H9 (cell line): ENCODE data around the gene PCGF2. TPM values are rescaled to one million over a fixed set of nuclear protein-coding genes. Genes with fewer than 3 reads are reported as not detected.
A peak's percentile ranks its signal among the peaks of the same experiment; 100 is the strongest.

ENCODE experiments used
- DNase-seq: peaks from one replicate; pipeline ENCODE4 v3.0.0-alpha.2; 2017
- H2AFZ ChIP-seq: one replicate; pipeline ENCODE4 v1.6.1; 2013; ENCODE audit warnings: mild to moderate bottlenecking, low read length, control low read depth, moderate library complexity
- H2AK5ac ChIP-seq: 2 replicates; pipeline ENCODE4 v1.6.1; 2013; ENCODE audit warnings: low read length, control low read depth, mixed read lengths; ENCODE audit not compliant: insufficient read length
- H2BK120ac ChIP-seq: one replicate; pipeline ENCODE4 v1.6.1; 2013; ENCODE audit warnings: low read depth, mild to moderate bottlenecking, low read length, control low read depth, inconsistent platforms; ENCODE audit not compliant: poor library complexity, severe bottlenecking
- H2BK12ac ChIP-seq: 2 replicates; pipeline ENCODE4 v1.6.1; 2013; ENCODE audit warnings: low read length, control low read depth, mixed read lengths, low read depth; ENCODE audit not compliant: insufficient read length
- H2BK15ac ChIP-seq: 2 replicates; pipeline ENCODE4 v1.6.1; 2013; ENCODE audit warnings: low read depth, low read length, control low read depth
- H2BK20ac ChIP-seq: one replicate; pipeline ENCODE4 v1.6.1; 2013; ENCODE audit warnings: low read depth, mild to moderate bottlenecking, low read length, control low read depth, inconsistent platforms; ENCODE audit not compliant: poor library complexity, severe bottlenecking
- H2BK5ac ChIP-seq: 2 replicates; pipeline ENCODE4 v1.6.1; 2013; ENCODE audit warnings: low read length, control low read depth, mixed read lengths; ENCODE audit not compliant: insufficient read length
- H3K14ac ChIP-seq: 2 replicates; pipeline ENCODE4 v1.6.1; 2013; ENCODE audit warnings: low read length, control low read depth; ENCODE audit not compliant: insufficient read depth
- H3K18ac ChIP-seq: 2 replicates; pipeline ENCODE4 v1.6.1; 2013; ENCODE audit warnings: low read depth, mild to moderate bottlenecking, mixed read lengths, low read length, control low read depth; ENCODE audit not compliant: insufficient read length
- H3K23ac ChIP-seq: 2 replicates; pipeline ENCODE4 v1.6.1; 2013; ENCODE audit warnings: low read length, control low read depth, mixed read lengths, low read depth; ENCODE audit not compliant: insufficient read length
- H3K23me2 ChIP-seq: 2 replicates; pipeline ENCODE4 v1.6.1; 2013; ENCODE audit warnings: low read depth, mild to moderate bottlenecking, mixed read lengths, low read length, control low read depth; ENCODE audit not compliant: insufficient read length, poor library complexity, severe bottlenecking
- H3K27ac ChIP-seq: 2 replicates; pipeline ENCODE4 v1.5.1; 2013; ENCODE audit warnings: low read length, control low read depth, mixed read lengths, low read depth; ENCODE audit not compliant: insufficient read length
- H3K27me3 ChIP-seq: 2 replicates; pipeline ENCODE4 v1.6.1; 2013; ENCODE audit warnings: low read length, control low read depth, inconsistent platforms; ENCODE audit not compliant: insufficient read depth
- H3K4ac ChIP-seq: 2 replicates; pipeline ENCODE4 v1.6.1; 2013; ENCODE audit warnings: low read depth, mild to moderate bottlenecking, control low read depth, inconsistent platforms, low read length, moderate library complexity
- H3K4me1 ChIP-seq: 2 replicates; pipeline ENCODE4 v1.6.1; 2013; ENCODE audit warnings: low read length, control low read depth, inconsistent platforms; ENCODE audit not compliant: insufficient read depth
- H3K4me2 ChIP-seq: 2 replicates; pipeline ENCODE4 v1.6.1; 2013; ENCODE audit warnings: low read length, control low read depth, mixed read lengths; ENCODE audit not compliant: insufficient read length, insufficient read depth
- H3K56ac ChIP-seq: 2 replicates; pipeline ENCODE4 v1.6.1; 2013; ENCODE audit warnings: low read depth, mild to moderate bottlenecking, mixed read lengths, low read length, control low read depth; ENCODE audit not compliant: insufficient read length
- H3K79me1 ChIP-seq: 2 replicates; pipeline ENCODE4 v1.6.1; 2013; ENCODE audit warnings: low read depth, mild to moderate bottlenecking, moderate library complexity, low read length, control low read depth, inconsistent platforms; ENCODE audit not compliant: insufficient read depth, poor library complexity, severe bottlenecking
- H3K79me2 ChIP-seq: 2 replicates; pipeline ENCODE4 v1.6.1; 2013; ENCODE audit warnings: low read length, control low read depth, inconsistent platforms; ENCODE audit not compliant: insufficient read depth
- H3K9ac ChIP-seq: 2 replicates; pipeline ENCODE4 v1.6.1; 2013; ENCODE audit warnings: low read length, control low read depth, mixed read lengths; ENCODE audit not compliant: insufficient read length; ENCODE audit errors: extremely low read depth
- H3K9me3 ChIP-seq: one replicate; pipeline ENCODE4 v1.6.1; 2013; ENCODE audit warnings: low read depth, low read length, inconsistent platforms; ENCODE audit not compliant: control insufficient read depth
- H3T11ph ChIP-seq: one replicate; pipeline ENCODE4 v1.6.1; 2013; ENCODE audit warnings: mild to moderate bottlenecking, low read length, control low read depth, inconsistent platforms
- H4K20me1 ChIP-seq: one replicate; pipeline ENCODE4 v1.6.1; 2013; ENCODE audit not compliant: control insufficient read depth, insufficient read length, insufficient read depth
- H4K5ac ChIP-seq: 2 replicates; pipeline ENCODE4 v1.6.1; 2013; ENCODE audit warnings: low read depth, mild to moderate bottlenecking, mixed read lengths, low read length, control low read depth; ENCODE audit not compliant: insufficient read length
- H4K8ac ChIP-seq: replicated peaks from 2 replicates; pipeline ENCODE4 v1.6.1; 2013; ENCODE audit warnings: low read length, control low read depth, mixed read lengths, low read depth; ENCODE audit not compliant: insufficient read length
- H4K91ac ChIP-seq: 2 replicates; pipeline ENCODE4 v1.6.1; 2013; ENCODE audit warnings: low read depth, mild to moderate bottlenecking, moderate library complexity, mixed read lengths, low read length, control low read depth; ENCODE audit not compliant: insufficient read length
- H3K27ac Mint-ChIP-seq, 3 experiments: 2 replicates in 2 of 3; 3 replicates in 1 of 3; pipeline ENCODE4 v1.8.0; 2020 to 2021; ENCODE audit warnings: mixed read lengths in 3 of 3, mild to moderate bottlenecking in 1 of 3, moderate library complexity in 1 of 3
- H3K27me3 Mint-ChIP-seq: 2 replicates; pipeline ENCODE4 v1.8.0; 2021; ENCODE audit warnings: low read depth, mild to moderate bottlenecking, moderate library complexity, mixed read lengths
- H3K36me3 Mint-ChIP-seq, 3 experiments: 2 replicates in 2 of 3; 3 replicates in 1 of 3; pipeline ENCODE4 v1.8.0; 2020 to 2021; ENCODE audit warnings: low read depth in 3 of 3, mixed read lengths in 3 of 3; ENCODE audit not compliant: insufficient read depth in 1 of 3
- H3K4me1 Mint-ChIP-seq, 2 experiments: 2 replicates each; pipeline ENCODE4 v1.8.0; 2020; ENCODE audit warnings: mixed read lengths in 2 of 2
- H3K4me3 Mint-ChIP-seq, 2 experiments: 2 replicates in 1 of 2; 3 replicates in 1 of 2; pipeline ENCODE4 v1.8.0; 2020 to 2021; ENCODE audit warnings: mild to moderate bottlenecking in 2 of 2, mixed read lengths in 2 of 2, moderate library complexity in 1 of 2
- H3K9me3 Mint-ChIP-seq, 2 experiments: 2 replicates in 1 of 2; 3 replicates in 1 of 2; pipeline ENCODE4 v1.8.0; 2020; ENCODE audit warnings: mild to moderate bottlenecking in 2 of 2, mixed read lengths in 2 of 2, moderate library complexity in 1 of 2
- CTCF ChIP-seq: fragments of 200-600 bp; sonication (generic); conservative IDR thresholded peaks from 3 replicates; pipeline ENCODE4 v1.8.0; 2021; ENCODE audit warnings: antibody characterized with exemption, mild to moderate bottlenecking
- WGBS: extraction: QIAGEN DNeasy Blood & Tissue Kit; methylation state at CpG from one replicate; pipeline ENCODE4 v1.1.7; 2013; ENCODE audit warnings: missing lambda C conversion rate, low lambda C conversion rate, mixed read lengths; ENCODE audit not compliant: insufficient read length; ENCODE audit errors: extremely low coverage; 5-methylcytosine and 5-hydroxymethylcytosine counted together
- total RNA-seq: library from RNA; stranded (reverse); gene quantifications from 2 replicates; pipeline ENCODE4 v1.2.1, GENCODE V29; 2021

PCGF2 gene
- total RNA-seq, 1 experiment from 2014 or later, result 106 TPM

GRCh38 chr17:38720941-38721340 is 27.2 kb downstream of the PCGF2 start:
- Histone ChIP-seq H4K91ac (no peak overlapping the region), H4K20me1 (peaks cover 3% of the 10 kb centered on the region), H2BK12ac (no peak overlapping the region), H3K27me3 (peaks cover 5% of the 10 kb centered on the region; the same call in 1 of the 2 replicates), H3K4me2 (peak overlapping the region; percentile 25), H2BK20ac (no peak overlapping the region), H3K23me2 (peaks cover 3% of the 10 kb centered on the region), H3K56ac (no peak overlapping the region), H2BK5ac (no peak overlapping the region), H3K4me1 (no peaks in the 10 kb centered on the region), H3K4ac (no peak overlapping the region), H2AFZ (no peak overlapping the region), H2AK5ac (no peak overlapping the region), H4K8ac (no peak overlapping the region), H3K79me1 (no peaks in the 10 kb centered on the region), H3K79me2 (no peaks in the 10 kb centered on the region), H2BK15ac (no peak overlapping the region), H3K18ac (no peak overlapping the region), H3T11ph (no peak overlapping the region), H3K14ac (no peak overlapping the region), H3K23ac (no peak overlapping the region), H4K5ac (no peak overlapping the region), H2BK120ac (no peak overlapping the region), H3K9me3 (no peaks in the 10 kb centered on the region), H3K9ac (no peak overlapping the region), H3K27ac (no peak overlapping the region)
- H3K9me3 Mint-ChIP-seq, result no peaks in the 10 kb centered on the region
- no CpG with 5 or more reads among the region's 6 CpGs for WGBS
- DNase-seq, result no peak
- peak overlapping the region in 1 of 2 experiments; percentile 55; a peak in 2 of 5 replicates for H3K4me3 Mint-ChIP-seq
- H3K27me3 Mint-ChIP-seq, result peaks cover 46% of the 10 kb centered on the region
- peaks cover 5 to 14% (median 10%) of the 10 kb centered on the region in 3 experiments; a peak in 5 of 7 replicates for H3K36me3 Mint-ChIP-seq
- no peak overlapping the region for H3K27ac Mint-ChIP-seq
- TF ChIP-seq CTCF, result no peak
- H3K4me1 Mint-ChIP-seq, result peaks cover 16 to 36% of the 10 kb centered on the region in 2 experiments
